HepG2 (cell line): ENCODE data around the gene KATNB1. TPM values are rescaled to one million over a fixed set of nuclear protein-coding genes. Genes with fewer than 3 reads are reported as not detected.

Experiments
- CEBPG ChIP-seq: IDR thresholded peaks from 2 replicates; pipeline ENCODE4 v1.6.1; 2016
- DRAP1 ChIP-seq: IDR thresholded peaks from 2 replicates; pipeline ENCODE4 v1.6.1; 2016; ENCODE audit warnings: missing genetic modification reagents, missing compliant biosample characterization
- FOXK2 ChIP-seq: fragments of 450-650 bp; IDR thresholded peaks from 2 replicates; pipeline ENCODE4 v1.6.1; 2016
- KAT7 ChIP-seq: IDR thresholded peaks from 2 replicates; pipeline ENCODE4 v1.6.1; 2018; ENCODE audit warnings: borderline replicate concordance, missing compliant biosample characterization
- KLF9 ChIP-seq: IDR thresholded peaks from 2 replicates; pipeline ENCODE4 v1.6.1; 2016; ENCODE audit warnings: low read depth
- PLSCR1 ChIP-seq: sonication (generic); formaldehyde crosslinking; IDR thresholded peaks from 2 replicates; pipeline ENCODE4 v1.5.0; 2020; ENCODE audit warnings: missing genetic modification reagents, mild to moderate bottlenecking, borderline replicate concordance
- POLR2AphosphoS2 ChIP-seq: IDR thresholded peaks from 2 replicates; pipeline ENCODE4 v1.6.1; 2011; ENCODE audit warnings: low read depth, low read length, improper control_type of control experiment
- POLR2G ChIP-seq: fragments of 200-400 bp; formaldehyde crosslinking; IDR thresholded peaks from 2 replicates; pipeline ENCODE4 v1.6.1; 2018; ENCODE audit warnings: mild to moderate bottlenecking, low read depth, low read length, moderate library complexity
- PRDM15 ChIP-seq: sonication (generic); formaldehyde crosslinking; IDR thresholded peaks from 2 replicates; pipeline ENCODE4 v1.4.0; 2020; ENCODE audit warnings: missing genetic modification reagents
- SATB2 ChIP-seq: sonication (generic); formaldehyde crosslinking; IDR thresholded peaks from 2 replicates; pipeline ENCODE4 v1.5.0; 2020; ENCODE audit warnings: missing genetic modification reagents
- SMAD3 ChIP-seq: sonication (generic); formaldehyde crosslinking; IDR thresholded peaks from 2 replicates; pipeline ENCODE4 v1.4.0; 2020; ENCODE audit warnings: missing genetic modification reagents
- SNAPC2 ChIP-seq: sonication (generic); formaldehyde crosslinking; IDR thresholded peaks from 2 replicates; pipeline ENCODE4 v1.8.1; 2022; ENCODE audit warnings: mild to moderate bottlenecking, missing genetic modification reagents
- XRCC5 ChIP-seq: fragments of 200-400 bp; formaldehyde crosslinking; optimal IDR thresholded peaks from 2 replicates; pipeline ENCODE3; 2017; ENCODE audit warnings: mild to moderate bottlenecking, low read length
- YY1 ChIP-seq: IDR thresholded peaks from 2 replicates; pipeline ENCODE4 v1.6.1; 2011; ENCODE audit warnings: low read length, low read depth, moderate library complexity, mild to moderate bottlenecking; ENCODE audit not compliant: insufficient read depth, insufficient replicate concordance
- ZBTB7B ChIP-seq: sonication (generic); formaldehyde crosslinking; IDR thresholded peaks from 2 replicates; pipeline ENCODE4 v1.4.0; 2020; ENCODE audit warnings: missing genetic modification reagents
- ZNF260 ChIP-seq: sonication (generic); formaldehyde crosslinking; IDR thresholded peaks from 2 replicates; pipeline ENCODE4 v1.4.0; 2020; ENCODE audit warnings: missing genetic modification reagents, low read depth, mild to moderate bottlenecking, borderline replicate concordance
- ZNF337 ChIP-seq: sonication (generic); formaldehyde crosslinking; IDR thresholded peaks from 2 replicates; pipeline ENCODE4 v1.5.1; 2020; ENCODE audit warnings: missing genetic modification reagents, low read depth, mild to moderate bottlenecking, borderline replicate concordance
- ZNF33B ChIP-seq: sonication (generic); formaldehyde crosslinking; IDR thresholded peaks from 2 replicates; pipeline ENCODE4 v1.5.1; 2020; ENCODE audit warnings: mild to moderate bottlenecking, missing genetic modification reagents
- ZNF367 ChIP-seq: sonication (generic); formaldehyde crosslinking; IDR thresholded peaks from 2 replicates; pipeline ENCODE4 v1.4.0; 2020; ENCODE audit warnings: missing genetic modification reagents, borderline replicate concordance
- ZNF446 ChIP-seq: sonication (generic); formaldehyde crosslinking; IDR thresholded peaks from 2 replicates; pipeline ENCODE4 v1.5.0; 2020; ENCODE audit warnings: mild to moderate bottlenecking, missing genetic modification reagents
- polyA plus RNA-seq, 8 experiments: library from polyadenylated mRNA; depleted of rRNA in 3 of 8; stranded (reverse) in 7 of 8; unstranded in 1 of 8; fragments of >200 nt; fragmentation: Illumina TruSeq in 4 of 8; extraction: Trizol in 4 of 8; gene quantifications; 2 replicates each; pipeline versions ENCODE4 v1.2.1 to v1.2.3, GENCODE V29; 2011 to 2016; ENCODE audit warnings: low read depth in 4 of 8, missing spikeins in 1 of 8, mixed read lengths in 1 of 8; ENCODE audit not compliant: insufficient read depth in 1 of 8
- total RNA-seq, 5 experiments: library from RNA; depleted of rRNA; stranded (reverse); fragments of >200 nt; fragmentation: Illumina TruSeq; extraction: Trizol; gene quantifications; 2 replicates each; pipeline ENCODE4 v1.2.3, GENCODE V29; 2016; ENCODE audit warnings: low read depth in 1 of 5
- TF ChIP-seq, protein P1 (sequence below): sonication (generic); formaldehyde crosslinking; IDR thresholded peaks from 2 replicates; pipeline ENCODE4 v1.8.0; 2022; ENCODE audit warnings: missing genetic modification reagents, mild to moderate bottlenecking, inconsistent platforms, borderline replicate concordance
- TF ChIP-seq, protein P2 (sequence below): sonication (generic); formaldehyde crosslinking; IDR thresholded peaks from 2 replicates; pipeline ENCODE4 v1.5.0; 2020; ENCODE audit warnings: missing genetic modification reagents, mild to moderate bottlenecking, borderline replicate concordance

The KATNB1 gene
- total and polyA plus RNA-seq, 2 of the 13 experiments (the other 11 are each of a cell fraction or from before 2014, with no cell fraction given) = 31.5 to 43.5 TPM

DNA sequence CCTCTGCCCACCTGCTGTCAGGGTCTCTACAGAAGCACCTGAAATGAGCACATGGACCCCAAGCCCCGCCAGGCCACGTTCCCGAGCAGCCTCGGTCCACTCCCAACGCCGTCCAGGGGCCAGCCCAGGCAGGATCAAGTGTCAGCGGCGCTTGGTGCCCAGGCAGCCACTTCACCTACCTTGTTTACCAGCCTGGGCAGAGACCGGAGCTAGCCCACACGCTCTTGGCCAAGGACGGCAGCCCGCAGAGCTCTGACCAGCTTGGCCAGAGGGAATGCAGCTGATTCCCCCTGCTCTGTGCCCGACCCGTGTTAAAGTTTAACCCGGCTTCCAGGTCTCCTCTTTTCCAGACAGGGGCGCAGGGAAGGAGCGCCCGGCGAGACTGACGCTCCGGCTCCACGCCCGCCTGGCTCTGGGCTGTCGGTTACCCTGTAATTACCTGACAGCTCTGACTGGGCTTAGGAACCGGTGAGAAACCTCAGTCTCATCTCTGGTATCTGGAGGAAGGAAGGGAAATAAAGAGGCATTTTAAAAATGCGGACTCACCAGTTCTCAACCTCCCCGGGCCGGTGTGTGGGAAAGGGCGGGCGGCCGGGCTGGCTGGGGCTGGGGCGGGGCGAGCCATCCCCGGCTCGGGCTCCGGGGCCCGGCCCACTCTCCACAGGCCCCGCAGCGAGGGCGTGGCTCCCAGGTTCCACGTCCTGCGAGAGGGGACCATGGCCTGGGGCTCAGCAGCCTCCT, 62.1 kb downstream of the KATNB1 start (continued):
- TF ChIP-seq YY1 (peak; percentile 6), XRCC5 (peak; percentile 68), SNAPC2 (peak; percentile 77; the same call in 1 of the 2 replicates), ZNF33B (CRISPR knock-in tag) (no peak), KLF9 (CRISPR knock-in tag) (peak; percentile 28; the same call in 1 of the 2 replicates), PLSCR1 (CRISPR knock-in tag) (no peak), ZNF337 (CRISPR knock-in tag) (no peak), KAT7 (CRISPR knock-in tag) (peak; percentile 66; the same call in 1 of the 2 replicates), SATB2 (CRISPR knock-in tag) (no peak), DRAP1 (CRISPR knock-in tag) (peak; percentile 80; the same call in 1 of the 2 replicates), POLR2G (peak; percentile 86), SMAD3 (CRISPR knock-in tag) (no peak), ZNF446 (CRISPR knock-in tag) (no peak), FOXK2 (no peak), CEBPG (CRISPR knock-in tag) (no peak), ZNF367 (CRISPR knock-in tag) (no peak), ZBTB7B (CRISPR knock-in tag) (peak; percentile 69; the same call in 1 of the 2 replicates), PRDM15 (CRISPR knock-in tag) (peak; percentile 66; the same call in 1 of the 2 replicates), POLR2AphosphoS2 (no peak), ZNF260 (CRISPR knock-in tag) (no peak)
- TF ChIP-seq, protein P1, sequence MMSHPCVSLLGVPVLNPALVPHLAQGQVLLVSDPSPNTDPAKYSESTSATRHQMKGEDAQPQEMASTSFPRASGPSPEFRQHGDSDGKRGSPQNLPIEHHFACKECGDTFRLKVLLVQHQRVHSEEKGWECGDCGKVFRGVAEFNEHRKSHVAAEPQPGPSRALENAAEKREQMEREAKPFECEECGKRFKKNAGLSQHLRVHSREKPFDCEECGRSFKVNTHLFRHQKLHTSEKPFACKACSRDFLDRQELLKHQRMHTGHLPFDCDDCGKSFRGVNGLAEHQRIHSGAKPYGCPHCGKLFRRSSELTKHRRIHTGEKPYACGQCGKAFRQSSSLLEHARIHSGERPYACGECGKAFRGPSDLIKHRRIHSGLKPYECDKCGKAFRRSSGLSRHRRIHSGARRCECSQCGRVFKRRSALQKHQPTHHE = no peak
- TF ChIP-seq, protein P2, sequence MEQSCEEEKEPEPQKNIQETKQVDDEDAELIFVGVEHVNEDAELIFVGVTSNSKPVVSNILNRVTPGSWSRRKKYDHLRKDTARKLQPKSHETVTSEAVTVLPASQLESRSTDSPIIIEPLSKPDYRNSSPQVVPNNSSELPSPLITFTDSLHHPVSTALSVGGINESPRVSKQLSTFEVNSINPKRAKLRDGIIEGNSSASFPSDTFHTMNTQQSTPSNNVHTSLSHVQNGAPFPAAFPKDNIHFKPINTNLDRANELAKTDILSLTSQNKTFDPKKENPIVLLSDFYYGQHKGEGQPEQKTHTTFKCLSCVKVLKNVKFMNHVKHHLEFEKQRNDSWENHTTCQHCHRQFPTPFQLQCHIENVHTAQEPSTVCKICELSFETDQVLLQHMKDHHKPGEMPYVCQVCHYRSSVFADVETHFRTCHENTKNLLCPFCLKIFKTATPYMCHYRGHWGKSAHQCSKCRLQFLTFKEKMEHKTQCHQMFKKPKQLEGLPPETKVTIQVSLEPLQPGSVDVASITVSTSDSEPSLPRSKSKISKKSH (CRISPR knock-in tag) = no peak; the same call in none of the 2 replicates
- TF ChIP-seq, all 625 proteins: peak for 254
